Fibroblast of lung (primary cell): ENCODE data around the gene PAK1IP1. TPM values are rescaled to one million over a fixed set of nuclear protein-coding genes. Genes with fewer than 3 reads are reported as not detected.
A peak's percentile ranks its signal among the peaks of the same experiment; 100 is the strongest.

Experiments used
- DNase-seq, 2 donors: peaks; one replicate each; pipeline versions ENCODE4 v3.0.0 to v3.0.0-alpha.2; 2010; ENCODE audit warnings: low read depth in 2 of 2
- H2AFZ ChIP-seq: 2 replicates; pipeline ENCODE4 v1.5.1; 2012; ENCODE audit warnings: low read length, control low read depth, inconsistent platforms
- H3K27ac ChIP-seq: 2 replicates; pipeline ENCODE4 v1.5.1; 2011; ENCODE audit warnings: low read length, control low read depth; ENCODE audit not compliant: insufficient read depth
- H3K27me3 ChIP-seq: 2 replicates; pipeline ENCODE4 v1.5.1; 2011; ENCODE audit warnings: mild to moderate bottlenecking, low read length; ENCODE audit not compliant: control insufficient read depth, insufficient read depth
- H3K36me3 ChIP-seq: 2 replicates; pipeline ENCODE4 v1.5.1; 2011; ENCODE audit warnings: low read length; ENCODE audit not compliant: control insufficient read depth, insufficient read depth
- H3K4me1 ChIP-seq: 2 replicates; pipeline ENCODE4 v1.5.1; 2011; ENCODE audit warnings: low read length; ENCODE audit not compliant: control insufficient read depth, insufficient read depth; ENCODE audit errors: extremely low read depth
- H3K4me2 ChIP-seq: 2 replicates; pipeline ENCODE4 v1.5.1; 2011; ENCODE audit warnings: low read length, control low read depth; ENCODE audit not compliant: insufficient read depth; ENCODE audit errors: extremely low read depth
- H3K4me3 ChIP-seq, 4 experiments: fragments of 200-600 bp in 1 of 4; sonication (generic) in 1 of 4; replicated peaks in 1 of 4; 2 replicates each; pipeline ENCODE4 v1.5.1; 2011 to 2016; ENCODE audit warnings: low read length in 4 of 4, low read depth in 3 of 4, mild to moderate bottlenecking in 3 of 4, control low read depth in 2 of 4, inconsistent platforms in 1 of 4, mixed read lengths in 1 of 4; ENCODE audit not compliant: insufficient read depth in 1 of 4; ENCODE audit errors: control extremely low read depth in 1 of 4
- H3K79me2 ChIP-seq: 2 replicates; pipeline ENCODE4 v1.5.1; 2012; ENCODE audit warnings: mild to moderate bottlenecking, low read length, inconsistent platforms; ENCODE audit not compliant: control insufficient read depth, insufficient read depth
- H3K9ac ChIP-seq: 2 replicates; pipeline ENCODE4 v1.5.1; 2011; ENCODE audit warnings: mild to moderate bottlenecking, low read length, control low read depth; ENCODE audit not compliant: insufficient read depth
- H3K9me3 ChIP-seq: 2 replicates; pipeline ENCODE4 v1.5.1; 2012; ENCODE audit warnings: low read depth, low read length; ENCODE audit not compliant: control insufficient read depth, insufficient read depth
- H4K20me1 ChIP-seq: 2 replicates; pipeline ENCODE4 v1.5.1; 2011; ENCODE audit warnings: low read length; ENCODE audit not compliant: control insufficient read depth, insufficient read depth; ENCODE audit errors: extremely low read depth
- CTCF ChIP-seq, 2 donors: IDR thresholded peaks in 1 of 2; conservative IDR thresholded peaks in 1 of 2; 1 replicate in 1 of 2; 2 replicates in 1 of 2; pipeline ENCODE4 v1.5.1; 2011 to 2012; ENCODE audit warnings: low read length in 2 of 2, control low read depth in 1 of 2, inconsistent platforms in 1 of 2, low read depth in 1 of 2, mild to moderate bottlenecking in 1 of 2
- EZH2 ChIP-seq: IDR thresholded peaks from 2 replicates; pipeline ENCODE4 v1.5.1; 2012; ENCODE audit warnings: low read length, control low read depth, mild to moderate bottlenecking; ENCODE audit errors: missing control alignments
- polyA plus RNA-seq, 2 donors: library from polyadenylated mRNA; depleted of rRNA in 1 of 2; stranded (reverse) in 1 of 2; unstranded in 1 of 2; fragments of >200 nt; gene quantifications; 2 replicates each; pipeline ENCODE4 v1.2.1, GENCODE V29; 2011 to 2012; ENCODE audit warnings: missing spikeins in 1 of 2
- total RNA-seq: library from RNA; depleted of rRNA; stranded (reverse); fragments of >200 nt; gene quantifications from 2 replicates; pipeline ENCODE4 v1.2.1, GENCODE V29; 2014

Gene PAK1IP1
- total and polyA plus RNA-seq, 2 donors (not counting 1 experiment from before 2014, with no cell fraction given) = 16.3 to 27.3 TPM

GRCh38 chr6:10692965-10693538 is 1.7 kb upstream of the PAK1IP1 start:
- Histone ChIP-seq H3K9ac (no peak overlapping the region), H2AFZ (no peak overlapping the region), H3K4me1 (peaks cover 5% of the 10 kb centered on the region), H3K4me3 (peak overlapping the region; percentile 93 to 100 (median 99)), H3K27me3 (no peaks in the 10 kb centered on the region), H3K36me3 (no peaks in the 10 kb centered on the region), H3K27ac (no peak overlapping the region), H3K4me2 (peak overlapping the region; percentile 82), H3K9me3 (no peaks in the 10 kb centered on the region), H3K79me2 (peaks cover 39% of the 10 kb centered on the region), H4K20me1 (no peaks in the 10 kb centered on the region)
- DNase-seq = no peak
- no peak for TF ChIP-seq EZH2
- no peak for TF ChIP-seq CTCF (conservative IDR thresholded peaks at IDR 0.05 in 1 of 2, IDR thresholded peaks at IDR 0.05 in 1 of 2; ENCODE audit: low read depth in 1 of 2, low read length in 2 of 2)

DNA sequence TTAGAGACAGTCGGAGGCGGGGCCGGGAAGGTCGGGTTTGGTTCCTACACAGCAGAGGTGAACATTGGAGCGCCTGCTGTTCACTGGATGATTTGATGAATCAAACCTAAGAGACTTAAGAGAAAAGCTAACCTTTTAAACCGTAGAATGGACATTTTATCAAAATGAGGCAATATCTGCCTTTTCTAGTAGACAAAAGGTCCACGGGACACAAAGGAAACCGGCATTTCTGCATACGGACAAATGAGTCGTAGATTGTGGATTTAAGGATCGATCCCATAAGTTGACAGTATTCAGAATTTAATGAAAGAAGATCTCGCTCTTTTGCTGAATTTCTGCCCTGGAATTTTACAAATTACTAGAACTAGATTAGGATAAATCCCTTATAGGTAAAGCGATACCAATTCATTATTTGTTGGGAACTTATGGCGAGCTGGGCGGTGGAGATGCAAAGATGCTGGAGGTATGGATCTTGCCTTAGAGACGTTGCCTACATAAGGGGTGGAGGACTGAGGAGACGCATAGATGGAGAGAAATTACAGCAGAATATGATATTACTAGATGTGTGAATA is 400 bp downstream of the PAK1IP1 start:
- Histone ChIP-seq H3K4me2 (peak overlapping the region; percentile 98), H3K79me2 (peaks cover 44% of the 10 kb centered on the region), H3K4me3 (peak overlapping the region; percentile 93 to 100 (median 99)), H3K27ac (peak overlapping the region; percentile 99), H3K36me3 (peaks cover 1% of the 10 kb centered on the region), H3K27me3 (no peaks in the 10 kb centered on the region), H3K9me3 (no peaks in the 10 kb centered on the region), H3K4me1 (peaks cover 5% of the 10 kb centered on the region), H4K20me1 (no peaks in the 10 kb centered on the region), H3K9ac (peak overlapping the region; percentile 92), H2AFZ (peak overlapping the region; percentile 97)
- TF ChIP-seq CTCF (conservative IDR thresholded peaks at IDR 0.05 in 1 of 2, IDR thresholded peaks at IDR 0.05 in 1 of 2; ENCODE audit: low read depth in 1 of 2, low read length in 2 of 2) = no peak
- TF ChIP-seq EZH2 = no peak
- no peak for DNase-seq

- H3K79me2 ChIP-seq = peaks cover 45% of the 10 kb centered on the region
- no peak overlapping the region for H3K4me3 ChIP-seq
- peaks cover 5% of the 10 kb centered on the region for H3K4me1 ChIP-seq
- H3K9me3 ChIP-seq = no peaks in the 10 kb centered on the region
- H3K27ac ChIP-seq = no peak overlapping the region
- H2AFZ ChIP-seq = no peak overlapping the region
- H3K9ac ChIP-seq = no peak overlapping the region
- no peak overlapping the region for H3K4me2 ChIP-seq
- no peak for TF ChIP-seq CTCF (conservative IDR thresholded peaks at IDR 0.05 in 1 of 2, IDR thresholded peaks at IDR 0.05 in 1 of 2; ENCODE audit: low read depth in 1 of 2, low read length in 2 of 2)
- no peak for TF ChIP-seq EZH2
- no peak for DNase-seq
- H4K20me1 ChIP-seq = no peaks in the 10 kb centered on the region
- H3K36me3 ChIP-seq = peaks cover 1% of the 10 kb centered on the region
- no peaks in the 10 kb centered on the region for H3K27me3 ChIP-seq
Measured at GRCh38 chr6:10696655-10697054, 1.9 kb downstream of the PAK1IP1 start.
